IMR-90 (cell line): Measurements from ENCODE around the gene NPTX2. TPM values are rescaled to one million over a fixed set of nuclear protein-coding genes. Genes with fewer than 3 reads are reported as not detected.

ENCODE experiments used
- ATAC-seq: fragments of 200-7000 bp; cut with Tn5 transposase; 2 replicates; pipeline ENCODE4 v1.9.1; 2020; ENCODE audit warnings: low read depth, mild to moderate bottlenecking, moderate library complexity
- BruUV-seq: library from RNA; stranded (reverse); fragments of 400-500 nt; replicated peaks from 2 replicates; lab custom pipeline; 2021; lab: Mats Ljungman, UMichigan
- CTCF ChIA-PET: fragments of 300-600 bp; formaldehyde crosslinking; extraction: SDS; loops from one replicate; lab custom pipeline; 2021; ENCODE audit warnings: antibody characterized with exemption; lab: Yijun Ruan, JAX
- POLR2A ChIA-PET: fragments of 300-600 bp; sonication (Branson Sonifier 250); formaldehyde crosslinking; loops from one replicate; lab custom pipeline; 2022; ENCODE audit warnings: antibody characterized with exemption; ENCODE audit not compliant: unreplicated experiment; lab: Charles Lee
- DNase-seq: peaks from one replicate; pipeline ENCODE4 v3.0.0; 2013
- H2AFZ ChIP-seq: replicated peaks from 2 replicates; pipeline ENCODE3; 2013; ENCODE audit warnings: low read length, mild to moderate bottlenecking; ENCODE audit not compliant: poor library complexity
- H2AK5ac ChIP-seq: 2 replicates; pipeline ENCODE4 v1.6.1; 2013; ENCODE audit warnings: low read depth, low read length, inconsistent platforms
- H2AK9ac ChIP-seq: replicated peaks from 2 replicates; pipeline ENCODE3; 2013; ENCODE audit warnings: mild to moderate bottlenecking, low read depth, low read length, moderate library complexity; ENCODE audit not compliant: poor library complexity
- H2BK120ac ChIP-seq: 2 replicates; pipeline ENCODE4 v1.6.1; 2013; ENCODE audit warnings: low read depth, low read length, inconsistent platforms
- H2BK15ac ChIP-seq: 3 replicates; pipeline ENCODE4 v1.6.1; 2013; ENCODE audit warnings: low read depth, low read length, inconsistent platforms
- H2BK20ac ChIP-seq: 2 replicates; pipeline ENCODE4 v1.6.1; 2013; ENCODE audit warnings: low read depth, mild to moderate bottlenecking, inconsistent platforms, low read length, moderate library complexity
- H2BK5ac ChIP-seq: 2 replicates; pipeline ENCODE4 v1.6.1; 2013; ENCODE audit warnings: mild to moderate bottlenecking, low read depth, low read length, inconsistent platforms; ENCODE audit not compliant: poor library complexity, severe bottlenecking
- H3K14ac ChIP-seq: replicated peaks from 2 replicates; pipeline ENCODE4 v1.6.1; 2013; ENCODE audit warnings: low read depth, low read length, inconsistent platforms
- H3K18ac ChIP-seq: 2 replicates; pipeline ENCODE4 v1.6.1; 2013; ENCODE audit warnings: low read depth, low read length, control low read depth
- H3K23ac ChIP-seq: 2 replicates; pipeline ENCODE4 v1.6.1; 2013; ENCODE audit warnings: low read depth, low read length, inconsistent platforms
- H3K27ac ChIP-seq: 2 replicates; pipeline ENCODE4 v1.5.1; 2013; ENCODE audit warnings: mild to moderate bottlenecking, control low read depth, low read length; ENCODE audit not compliant: insufficient read depth
- H3K27me3 ChIP-seq: 2 replicates; pipeline ENCODE4 v1.6.1; 2013; ENCODE audit warnings: low read length; ENCODE audit not compliant: control insufficient read depth, insufficient read depth
- H3K36me3 ChIP-seq: 2 replicates; pipeline ENCODE4 v1.6.1; 2013; ENCODE audit warnings: low read length, mixed read lengths; ENCODE audit not compliant: control insufficient read depth, insufficient read depth
- H3K4ac ChIP-seq: 2 replicates; pipeline ENCODE4 v1.6.1; 2013; ENCODE audit warnings: low read depth, low read length, inconsistent platforms
- H3K4me1 ChIP-seq: 2 replicates; pipeline ENCODE4 v1.6.1; 2013; ENCODE audit warnings: low read length, mixed read lengths; ENCODE audit not compliant: control insufficient read depth, insufficient read depth
- H3K4me2 ChIP-seq: 2 replicates; pipeline ENCODE4 v1.6.1; 2013; ENCODE audit warnings: low read depth, mild to moderate bottlenecking, control low read depth, low read length, moderate library complexity
- H3K4me3 ChIP-seq: 2 replicates; pipeline ENCODE4 v1.5.1; 2013; ENCODE audit warnings: low read depth, mild to moderate bottlenecking, control low read depth, low read length, moderate library complexity; ENCODE audit not compliant: insufficient read depth
- H3K56ac ChIP-seq: 2 replicates; pipeline ENCODE4 v1.6.1; 2013; ENCODE audit warnings: low read length, inconsistent platforms; ENCODE audit not compliant: insufficient read depth; ENCODE audit errors: extremely low read depth
- H3K79me1 ChIP-seq, 2 experiments: 2 replicates each; pipeline ENCODE4 v1.6.1; 2013; ENCODE audit warnings: low read length in 2 of 2, inconsistent platforms in 1 of 2, low read depth in 1 of 2
- H3K9ac ChIP-seq: 2 replicates; pipeline ENCODE4 v1.6.1; 2013; ENCODE audit warnings: low read depth, low read length, control low read depth
- H3K9me1 ChIP-seq: 2 replicates; pipeline ENCODE4 v1.6.1; 2013; ENCODE audit warnings: low read length, inconsistent platforms; ENCODE audit not compliant: insufficient read depth
- H3K9me3 ChIP-seq: 2 replicates; pipeline ENCODE4 v1.6.1; 2013; ENCODE audit warnings: low read length; ENCODE audit not compliant: control insufficient read depth, insufficient read depth
- H4K20me1 ChIP-seq: 2 replicates; pipeline ENCODE4 v1.6.1; 2013; ENCODE audit warnings: low read length, inconsistent platforms; ENCODE audit not compliant: insufficient read depth
- H4K5ac ChIP-seq: 2 replicates; pipeline ENCODE4 v1.6.1; 2013; ENCODE audit warnings: mild to moderate bottlenecking, low read depth, low read length, control low read depth
- H4K8ac ChIP-seq, 2 experiments: 2 replicates each; pipeline ENCODE4 v1.6.1; 2013; ENCODE audit warnings: low read depth in 2 of 2, low read length in 2 of 2, control low read depth in 1 of 2, inconsistent platforms in 1 of 2
- H4K91ac ChIP-seq: 2 replicates; pipeline ENCODE4 v1.6.1; 2013; ENCODE audit warnings: low read depth, low read length, inconsistent platforms; ENCODE audit not compliant: insufficient read depth
- BHLHE40 ChIP-seq: fragments of 150-350 bp; IDR thresholded peaks from 2 replicates; pipeline ENCODE4 v1.6.1; 2016; ENCODE audit warnings: mild to moderate bottlenecking, low read depth, low read length
- CEBPB ChIP-seq: IDR thresholded peaks from 2 replicates; pipeline ENCODE4 v1.6.1; 2012; ENCODE audit warnings: low read depth, low read length, improper control_type of control experiment
- CHD1 ChIP-seq: IDR thresholded peaks from 2 replicates; pipeline ENCODE4 v1.6.1; 2012; ENCODE audit warnings: low read depth, low read length, improper control_type of control experiment
- CTCF ChIP-seq: conservative IDR thresholded peaks from 2 replicates; pipeline ENCODE4 v1.5.1; 2012; ENCODE audit warnings: mild to moderate bottlenecking, low read depth, low read length, improper control_type of control experiment
- ELK1 ChIP-seq: fragments of 150-350 bp; IDR thresholded peaks from 2 replicates; pipeline ENCODE4 v1.6.1; 2016; ENCODE audit warnings: low read depth, mild to moderate bottlenecking, low read length, moderate library complexity, borderline replicate concordance
- FOS ChIP-seq: fragments of 150-350 bp; IDR thresholded peaks from 2 replicates; pipeline ENCODE4 v1.6.1; 2016; ENCODE audit warnings: low read depth, low read length
- MAFK ChIP-seq: IDR thresholded peaks from 2 replicates; pipeline ENCODE4 v1.6.1; 2012; ENCODE audit warnings: low read depth, low read length, improper control_type of control experiment
- MAZ ChIP-seq: IDR thresholded peaks from 2 replicates; pipeline ENCODE4 v1.6.1; 2012; ENCODE audit warnings: low read depth, mild to moderate bottlenecking, low read length, improper control_type of control experiment, moderate library complexity, borderline replicate concordance
- MXI1 ChIP-seq: IDR thresholded peaks from 2 replicates; pipeline ENCODE4 v1.6.1; 2012; ENCODE audit warnings: low read depth, mild to moderate bottlenecking, low read length, moderate library complexity, borderline replicate concordance
- NFE2L2 ChIP-seq: fragments of 150-350 bp; IDR thresholded peaks from 2 replicates; pipeline ENCODE4 v1.6.1; 2016; ENCODE audit warnings: low read depth, mild to moderate bottlenecking, low read length
- POLR2A ChIP-seq: IDR thresholded peaks from 2 replicates; pipeline ENCODE4 v1.6.1; 2012; ENCODE audit warnings: mild to moderate bottlenecking, low read depth, low read length
- RAD21 ChIP-seq: IDR thresholded peaks from 2 replicates; pipeline ENCODE4 v1.6.1; 2012; ENCODE audit warnings: low read length, improper control_type of control experiment
- RCOR1 ChIP-seq: IDR thresholded peaks from 2 replicates; pipeline ENCODE4 v1.6.1; 2012; ENCODE audit warnings: mild to moderate bottlenecking, low read length, improper control_type of control experiment; ENCODE audit not compliant: insufficient replicate concordance
- RFX5 ChIP-seq: IDR thresholded peaks from 2 replicates; pipeline ENCODE4 v1.8.0; 2012; ENCODE audit warnings: low read depth, mild to moderate bottlenecking, low read length, moderate library complexity
- SMC3 ChIP-seq: fragments of 150-350 bp; IDR thresholded peaks from 2 replicates; pipeline ENCODE4 v1.6.1; 2016; ENCODE audit warnings: low read depth, mild to moderate bottlenecking, antibody characterized with exemption, low read length, moderate library complexity
- USF2 ChIP-seq: fragments of 150-350 bp; IDR thresholded peaks from 2 replicates; pipeline ENCODE4 v1.6.1; 2017; ENCODE audit warnings: mild to moderate bottlenecking, antibody characterized with exemption, low read length, low read depth
- WGBS, 2 experiments: methylation state at CpG; one replicate each; pipeline versions ENCODE4 v1.1.5 to v1.1.7; 2013; ENCODE audit warnings: missing lambda C conversion rate in 2 of 2; ENCODE audit not compliant: insufficient read length in 1 of 2; ENCODE audit errors: extremely low coverage in 2 of 2; 5-methylcytosine and 5-hydroxymethylcytosine counted together
- dilution Hi-C: fragments of 300-500 bp; cut with HindIII; formaldehyde crosslinking; loops from one replicate; pipeline ENCODE4 v1.14.3; 2018; ENCODE audit warnings: low sequenced_read_pairs; ENCODE audit not compliant: unreplicated experiment
- in situ Hi-C: fragments of 300-500 bp; cut with MboI; formaldehyde crosslinking; loops from 3 replicates; pipeline ENCODE4 v1.14.3; 2019; ENCODE audit warnings: low sequenced_read_pairs, inconsistent platforms, mixed read lengths
- intact Hi-C: fragments of 100-400 bp; cut with micrococcal nuclease; formaldehyde crosslinking; loops from 2 replicates; pipeline ENCODE4 v1.10.0; 2022
- polyA plus RNA-seq, 3 experiments: library from polyadenylated mRNA; depleted of rRNA; stranded (reverse); fragments of >200 nt; gene quantifications; 2 replicates each; pipeline ENCODE4 v1.2.3, GENCODE V29; 2012; ENCODE audit warnings: low replicate concordance in 1 of 3
- total RNA-seq: library from RNA; depleted of rRNA; stranded (reverse); fragments of >200 nt; gene quantifications from 2 replicates; pipeline ENCODE4 v1.2.3, GENCODE V29; 2012

The NPTX2 gene
- total and polyA plus RNA-seq, 2 of the 4 experiments (the other 2 are of a cell fraction) = under 0.01 to 0.03 TPM

- intact Hi-C loops (no loop called here), in situ Hi-C loops (no loop called here), dilution Hi-C loops (no loop called here)
- BruUV-seq = no TSS peak
- no peak for TF ChIP-seq SMC3
- no peak for TF ChIP-seq CEBPB
- TF ChIP-seq POLR2A = no peak
- no peak for TF ChIP-seq NFE2L2
- no peak for TF ChIP-seq FOS
- TF ChIP-seq USF2 = no peak
- no peak for TF ChIP-seq MXI1
- no peak for TF ChIP-seq RFX5
- no peak for TF ChIP-seq CHD1
- TF ChIP-seq ELK1 = no peak
- TF ChIP-seq RCOR1 = no peak
- TF ChIP-seq RAD21 = no peak
- no peak for TF ChIP-seq MAZ
- no peak for TF ChIP-seq CTCF
- TF ChIP-seq MAFK = no peak
- no peak for TF ChIP-seq BHLHE40
- Histone ChIP-seq H3K79me1 (no peaks in the 10 kb centered on the region), H2BK20ac (no peak overlapping the region), H3K23ac (no peak overlapping the region), H2AFZ (no peak overlapping the region), H2AK5ac (no peak overlapping the region), H3K18ac (no peak overlapping the region), H4K8ac (no peak overlapping the region), H3K9me1 (no peaks in the 10 kb centered on the region), H2BK15ac (no peak overlapping the region), H3K9ac (no peak overlapping the region), H2BK5ac (no peak overlapping the region), H4K91ac (no peak overlapping the region), H3K27ac (no peak overlapping the region), H3K4me1 (no peaks in the 10 kb centered on the region), H3K4me2 (no peak overlapping the region), H3K14ac (no peak overlapping the region), H2BK120ac (no peak overlapping the region), H3K56ac (no peak overlapping the region), H3K4me3 (no peak overlapping the region), H4K20me1 (no peaks in the 10 kb centered on the region), H3K9me3 (no peaks in the 10 kb centered on the region), H2AK9ac (no peak overlapping the region), H3K27me3 (peaks cover 4% of the 10 kb centered on the region), H4K5ac (no peak overlapping the region), H3K4ac (no peak overlapping the region), H3K36me3 (no peaks in the 10 kb centered on the region)
- ATAC-seq = no peak
- CTCF ChIA-PET = no interaction called here
- POLR2A ChIA-PET = no interaction called here
- no peak for DNase-seq
- 5% methylated on average over 16 of the region's 67 CpGs; no CpG with 5 or more reads in 1 of the 2 experiments for WGBS, 2 experiments
These were observed 569 bp upstream of the NPTX2 start for GRCh38 chr7:98616381-98617050.
